SH-SY5Y (cell line): Measurements from ENCODE around the gene STRIP1.

Experiments
- GATA2 ChIP-seq: IDR thresholded peaks from 2 replicates; pipeline ENCODE4 v1.6.1; 2011; ENCODE audit warnings: mild to moderate bottlenecking, low read depth, low read length
- GATA3 ChIP-seq: IDR thresholded peaks from 2 replicates; pipeline ENCODE4 v1.6.1; 2011; ENCODE audit warnings: low read depth, mild to moderate bottlenecking, low read length, moderate library complexity

The STRIP1 gene

DNA sequence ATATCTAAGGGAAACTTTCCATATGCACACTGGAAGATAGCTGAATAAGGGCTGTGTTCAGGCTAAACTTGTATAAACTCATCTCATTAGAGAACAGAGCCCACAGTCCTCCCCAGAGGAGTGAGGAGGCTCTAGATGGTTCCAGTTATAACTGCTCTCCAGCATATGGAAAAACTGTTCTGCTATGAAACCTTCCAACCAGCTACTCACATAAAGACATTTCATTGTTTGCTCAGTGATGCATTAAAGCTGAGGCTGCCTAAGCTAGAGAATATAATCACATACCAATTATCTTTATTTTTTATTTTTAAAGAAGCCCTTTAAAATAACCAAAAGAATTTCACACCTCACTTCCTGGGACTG is 36.6 kb upstream of the STRIP1 start:
- TF ChIP-seq GATA2: no peak
- no peak for TF ChIP-seq GATA3

- no peak for TF ChIP-seq GATA3
- TF ChIP-seq GATA2: no peak
Measured at GRCh38 chr1:110002695-110003094, 31.7 kb upstream of the STRIP1 start.

GRCh38 chr1:110003747-110004428 is 30.5 kb upstream of the STRIP1 start:
- TF ChIP-seq GATA2 (no peak), GATA3 (no peak)

DNA sequence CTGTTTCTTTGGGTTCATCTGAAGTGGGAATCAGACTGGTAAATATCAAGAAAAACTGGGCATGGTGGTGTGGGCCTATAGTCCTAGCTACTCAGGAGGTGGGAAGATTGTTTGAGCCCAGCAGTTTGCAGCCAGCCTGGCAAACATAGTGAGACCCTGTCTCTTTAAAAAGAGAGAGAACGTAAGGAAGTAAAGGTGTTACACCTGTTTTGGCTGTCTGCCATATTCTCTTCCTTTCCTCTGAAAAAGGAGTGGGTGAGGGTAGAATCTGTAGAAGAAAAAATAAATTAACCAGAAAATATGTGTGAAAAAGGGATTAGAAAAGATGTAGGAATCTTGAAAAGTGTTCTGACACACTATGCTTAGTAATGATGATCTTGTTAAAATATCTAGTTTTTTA is 29.8 kb upstream of the STRIP1 start:
- TF ChIP-seq GATA2: no peak
- no peak for TF ChIP-seq GATA3

GRCh38 chr1:110005971-110006370 is 28.5 kb upstream of the STRIP1 start:
- TF ChIP-seq GATA2 (no peak), GATA3 (no peak)

GRCh38 chr1:110006516-110006915 is 27.9 kb upstream of the STRIP1 start:
- TF ChIP-seq GATA3 (no peak), GATA2 (no peak)

GRCh38 chr1:110007046-110007830 is 27.2 kb upstream of the STRIP1 start:
- TF ChIP-seq GATA3 (peak; percentile 62), GATA2 (peak; percentile 70; the same call in 1 of the 2 replicates)

GRCh38 chr1:110008971-110009565 is 25.4 kb upstream of the STRIP1 start:
- TF ChIP-seq GATA3 (no peak), GATA2 (no peak)

- TF ChIP-seq GATA2 (no peak), GATA3 (no peak)
Measured at GRCh38 chr1:110011527-110012041, 22.8 kb upstream of the STRIP1 start.

GRCh38 chr1:110012100-110012780 is 22.2 kb upstream of the STRIP1 start:
- TF ChIP-seq GATA3 (no peak), GATA2 (peak; percentile 39; the same call in 1 of the 2 replicates)

DNA sequence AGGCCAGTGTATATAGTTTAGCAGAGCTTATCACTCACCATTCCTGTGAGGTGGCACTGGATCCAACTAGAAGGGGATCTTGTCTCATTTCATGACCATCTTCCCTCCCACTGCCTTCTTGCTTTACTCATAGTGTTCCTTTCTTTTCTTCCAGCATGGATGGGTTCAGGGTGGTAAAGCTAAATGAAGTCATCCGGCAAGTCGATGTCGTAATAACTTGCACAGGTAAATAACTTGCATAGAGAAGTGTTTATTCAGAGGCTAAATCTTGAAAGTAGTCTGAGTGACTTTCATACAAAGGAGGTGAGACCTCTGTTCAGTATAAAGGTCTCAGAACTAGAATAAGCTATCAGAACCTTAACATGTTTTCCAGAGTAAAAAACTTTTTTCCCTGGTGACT is 16.6 kb upstream of the STRIP1 start:
- TF ChIP-seq GATA3: no peak
- no peak for TF ChIP-seq GATA2

GRCh38 chr1:110018396-110018795 is 16.0 kb upstream of the STRIP1 start:
- TF ChIP-seq GATA3 (no peak), GATA2 (no peak)

DNA sequence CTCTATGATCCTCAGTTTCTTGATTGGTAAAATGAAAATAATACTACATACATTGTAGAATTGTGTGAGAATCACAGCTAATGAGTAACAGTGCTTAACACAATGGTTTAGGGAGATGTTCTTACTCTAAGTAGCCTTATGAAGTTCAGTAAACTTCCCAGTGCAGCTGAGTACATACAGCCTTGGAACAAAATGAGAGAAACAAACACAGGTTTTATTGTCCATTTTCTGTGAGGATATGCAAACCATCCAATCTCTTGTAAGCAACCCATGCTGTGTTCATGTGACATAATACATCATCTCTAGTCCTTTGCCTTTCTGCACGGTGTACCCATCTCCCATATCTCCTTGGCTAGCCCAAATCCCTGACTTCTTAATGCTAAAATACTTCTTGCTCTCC is 14.7 kb upstream of the STRIP1 start:
- no peak for TF ChIP-seq GATA2

DNA sequence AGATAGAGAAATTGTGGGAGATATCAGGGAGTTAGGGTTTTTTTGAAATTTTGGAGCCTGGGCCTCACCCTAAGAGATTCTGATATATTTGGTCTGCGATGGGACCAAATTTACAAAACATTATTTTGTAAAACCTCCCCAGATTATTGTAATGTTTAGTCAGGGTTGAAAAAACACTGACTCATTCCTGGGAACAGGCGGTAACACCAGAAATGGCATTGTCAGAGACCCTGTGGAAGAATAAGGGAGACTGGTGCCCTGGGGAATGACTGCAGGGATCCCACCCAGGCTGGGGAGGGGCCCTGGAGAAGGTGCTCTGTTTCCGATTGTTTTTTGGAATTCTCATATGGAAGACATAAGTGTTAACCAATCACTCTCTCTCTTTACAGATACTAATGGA is 13.1 kb upstream of the STRIP1 start:
- TF ChIP-seq GATA3: no peak
- TF ChIP-seq GATA2: no peak

DNA sequence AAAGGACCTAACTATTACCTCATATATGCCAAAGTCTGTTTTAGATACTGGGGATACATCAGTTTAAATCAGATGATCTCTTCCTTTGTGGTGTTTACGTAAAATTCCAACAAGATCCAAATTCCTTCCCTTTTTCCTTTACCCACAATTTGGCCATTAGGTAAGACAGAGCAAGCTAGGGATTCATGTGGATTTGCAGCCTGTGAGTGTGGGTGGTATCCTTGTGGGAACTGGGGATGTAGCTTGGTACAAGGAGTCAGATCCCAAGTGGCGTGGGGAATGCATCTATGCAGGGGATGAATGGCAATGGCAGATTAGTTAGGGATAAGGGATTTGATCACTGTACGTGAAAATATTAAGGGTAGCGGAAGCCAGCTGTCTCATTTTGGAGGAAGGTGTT is 9.8 kb upstream of the STRIP1 start:
- no peak for TF ChIP-seq GATA3
- TF ChIP-seq GATA2: no peak
